ENCODE data around the gene HIVEP3. TPM values are rescaled to one million over a fixed set of nuclear protein-coding genes. Genes with fewer than 3 reads are reported as not detected.

Gene HIVEP3
- total and polyA plus RNA-seq, 2 donors (not counting 1 experiment from before 2014, with no cell fraction given), result 2.0 to 5.1 TPM

DNA sequence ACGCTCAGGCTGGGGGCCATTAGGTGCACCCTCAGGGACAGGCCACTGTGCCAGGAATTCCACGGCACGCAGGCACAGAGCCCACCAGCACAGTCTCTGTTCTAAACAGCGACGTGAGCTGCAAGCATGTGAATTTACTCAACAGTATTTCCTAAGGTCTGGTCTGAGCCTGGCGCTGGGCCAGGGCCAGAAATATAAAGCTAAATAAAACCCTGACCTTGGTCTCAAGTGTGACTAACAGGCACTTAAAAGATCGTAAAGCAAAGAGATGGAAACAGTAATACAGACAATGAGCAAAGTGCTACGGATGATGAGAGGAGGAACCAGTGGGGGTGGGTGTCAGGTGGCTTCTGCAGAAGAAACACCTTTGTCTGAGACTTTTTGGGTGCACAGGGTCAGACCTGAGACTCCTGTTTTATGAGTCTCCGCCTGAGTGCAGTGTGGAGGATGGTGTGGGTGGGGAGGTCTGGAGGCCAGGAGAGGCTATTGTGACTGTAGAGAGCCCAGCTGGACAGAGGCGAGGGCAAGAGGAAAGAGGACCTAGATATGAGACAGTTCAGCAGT is 380.9 kb downstream of the HIVEP3 start:
- Mint-ChIP-seq H3K9me3 (ENCODE audit: insufficient read depth) (no peaks in the 10 kb centered on the region), H3K27ac (peak overlapping the region; percentile 74), H3K27me3 (no peaks in the 10 kb centered on the region), H3K4me1 (peaks cover 60% of the 10 kb centered on the region), H3K4me3 (peak overlapping the region; percentile 35)
- Histone ChIP-seq H3K4me3 (ENCODE audit: control extremely low read depth in 1 of 5, extremely low read depth in 1 of 5, insufficient read depth in 1 of 5, low read depth in 2 of 5, low read length in 4 of 5) (peak overlapping the region in 1 of 5 experiments; percentile 28), H3K9ac (ENCODE audit: low read length) (peak overlapping the region; percentile 35), H3K9me3 (ENCODE audit: control extremely low read depth in 1 of 3, control insufficient read depth in 2 of 3, insufficient read depth in 1 of 3, low read length in 2 of 3) (no peaks in the 10 kb centered on the region), H3K4me1 (ENCODE audit: control insufficient read depth in 2 of 2, insufficient read depth in 2 of 2, low read length in 2 of 2) (peaks cover 36 to 47% of the 10 kb centered on the region in 2 donors), H3K36me3 (replicated peaks in 1 of 2; ENCODE audit: control extremely low read depth in 1 of 2, control insufficient read depth in 1 of 2, extremely low read depth in 1 of 2, insufficient read depth in 2 of 2, low read length in 1 of 2) (peaks cover 0 to 3% of the 10 kb centered on the region in 2 experiments), H3K4me2 (replicated peaks; ENCODE audit: low read depth, low read length, poor library complexity, severe bottlenecking) (peak overlapping the region; percentile 66), H2AFZ (ENCODE audit: insufficient read depth, low read depth, low read length, poor library complexity, severe bottlenecking) (peak overlapping the region; percentile 46), H3K79me2 (ENCODE audit: control insufficient read depth, insufficient read depth, low read length) (peaks cover 10% of the 10 kb centered on the region), H3K27me3 (replicated peaks in 1 of 4; ENCODE audit: control extremely low read depth in 1 of 4, control insufficient read depth in 3 of 4, insufficient read depth in 4 of 4, low read length in 3 of 4) (no peaks in the 10 kb centered on the region), H3K27ac (ENCODE audit: low read length in 2 of 2) (peak overlapping the region; percentile 11 to 38), H4K20me1 (ENCODE audit: control insufficient read depth, insufficient read depth, low read length, poor library complexity, severe bottlenecking) (no peaks in the 10 kb centered on the region)
- CTCF ChIA-PET, result interaction anchor here (1.3 to 2.3 kb wide), 2 partner anchors 22 to 37 kb away, joined by 5 to 7 read pairs; no protein-coding TSS in a partner anchor
- TF ChIP-seq, protein P1, sequence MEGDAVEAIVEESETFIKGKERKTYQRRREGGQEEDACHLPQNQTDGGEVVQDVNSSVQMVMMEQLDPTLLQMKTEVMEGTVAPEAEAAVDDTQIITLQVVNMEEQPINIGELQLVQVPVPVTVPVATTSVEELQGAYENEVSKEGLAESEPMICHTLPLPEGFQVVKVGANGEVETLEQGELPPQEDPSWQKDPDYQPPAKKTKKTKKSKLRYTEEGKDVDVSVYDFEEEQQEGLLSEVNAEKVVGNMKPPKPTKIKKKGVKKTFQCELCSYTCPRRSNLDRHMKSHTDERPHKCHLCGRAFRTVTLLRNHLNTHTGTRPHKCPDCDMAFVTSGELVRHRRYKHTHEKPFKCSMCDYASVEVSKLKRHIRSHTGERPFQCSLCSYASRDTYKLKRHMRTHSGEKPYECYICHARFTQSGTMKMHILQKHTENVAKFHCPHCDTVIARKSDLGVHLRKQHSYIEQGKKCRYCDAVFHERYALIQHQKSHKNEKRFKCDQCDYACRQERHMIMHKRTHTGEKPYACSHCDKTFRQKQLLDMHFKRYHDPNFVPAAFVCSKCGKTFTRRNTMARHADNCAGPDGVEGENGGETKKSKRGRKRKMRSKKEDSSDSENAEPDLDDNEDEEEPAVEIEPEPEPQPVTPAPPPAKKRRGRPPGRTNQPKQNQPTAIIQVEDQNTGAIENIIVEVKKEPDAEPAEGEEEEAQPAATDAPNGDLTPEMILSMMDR (IDR thresholded peaks at IDR 0.05), result no peak
- no peak for TF ChIP-seq EZH2 (IDR thresholded peaks at IDR 0.05; ENCODE audit: borderline replicate concordance, insufficient read depth, low read depth, low read length, poor library complexity, severe bottlenecking)
- peak; percentile 12 for ATAC-seq (ENCODE audit: low read depth)
- POLR2A ChIA-PET, result no interaction called here
- intact Hi-C loops (cut with micrococcal nuclease), result no loop called here
- DNase-seq, result no peak
- 35% methylated on average over 9 of the region's 10 CpGs for WGBS (ENCODE audit: insufficient coverage)

DNA sequence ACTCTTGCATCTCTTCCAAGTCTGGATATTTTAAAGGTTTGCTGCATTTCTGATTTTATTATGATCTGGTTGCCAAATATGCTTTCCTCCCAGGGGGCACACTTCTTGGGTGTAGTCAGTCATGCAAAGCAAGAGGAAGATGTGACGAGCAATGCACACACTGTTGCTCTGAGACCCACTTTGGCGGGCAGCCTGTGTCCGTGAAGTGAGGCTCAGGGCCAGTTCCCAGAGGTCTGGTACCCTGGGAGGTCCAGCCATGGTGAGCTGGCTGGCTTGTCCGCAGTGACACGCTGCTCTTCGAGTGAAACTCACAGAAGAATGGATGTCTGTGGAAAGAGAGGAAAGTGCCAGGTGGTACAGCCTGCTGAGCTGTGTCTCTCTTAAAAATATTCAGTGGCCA is 381.5 kb downstream of the HIVEP3 start:
- Histone ChIP-seq H3K36me3 (replicated peaks in 1 of 2; ENCODE audit: control extremely low read depth in 1 of 2, control insufficient read depth in 1 of 2, extremely low read depth in 1 of 2, insufficient read depth in 2 of 2, low read length in 1 of 2) (no peaks in the 10 kb centered on the region), H3K4me2 (replicated peaks; ENCODE audit: low read depth, low read length, poor library complexity, severe bottlenecking) (peak overlapping the region; percentile 66), H3K27ac (ENCODE audit: low read length in 2 of 2) (peak overlapping the region in 1 of 2 donors; percentile 11), H3K79me2 (ENCODE audit: control insufficient read depth, insufficient read depth, low read length) (peaks cover 10% of the 10 kb centered on the region), H3K27me3 (replicated peaks in 1 of 4; ENCODE audit: control extremely low read depth in 1 of 4, control insufficient read depth in 3 of 4, insufficient read depth in 4 of 4, low read length in 3 of 4) (no peaks in the 10 kb centered on the region), H3K9ac (ENCODE audit: low read length) (peak overlapping the region; percentile 35), H3K4me3 (ENCODE audit: control extremely low read depth in 1 of 5, extremely low read depth in 1 of 5, insufficient read depth in 1 of 5, low read depth in 2 of 5, low read length in 4 of 5) (peak overlapping the region in 1 of 5 experiments; percentile 28), H2AFZ (ENCODE audit: insufficient read depth, low read depth, low read length, poor library complexity, severe bottlenecking) (peak overlapping the region; percentile 46), H3K9me3 (ENCODE audit: control extremely low read depth in 1 of 3, control insufficient read depth in 2 of 3, insufficient read depth in 1 of 3, low read length in 2 of 3) (no peaks in the 10 kb centered on the region), H4K20me1 (ENCODE audit: control insufficient read depth, insufficient read depth, low read length, poor library complexity, severe bottlenecking) (no peaks in the 10 kb centered on the region), H3K4me1 (ENCODE audit: control insufficient read depth in 2 of 2, insufficient read depth in 2 of 2, low read length in 2 of 2) (peaks cover 36 to 47% of the 10 kb centered on the region in 2 donors)
- intact Hi-C loops (cut with micrococcal nuclease), result no loop called here
- Mint-ChIP-seq H3K4me1 (peaks cover 58% of the 10 kb centered on the region), H3K9me3 (ENCODE audit: insufficient read depth) (no peaks in the 10 kb centered on the region), H3K4me3 (peak overlapping the region; percentile 35), H3K27ac (peak overlapping the region; percentile 74), H3K27me3 (no peaks in the 10 kb centered on the region)
- WGBS (ENCODE audit: insufficient coverage), result 26% methylated on average over 4 of the region's 6 CpGs
- ChIA-PET CTCF (interaction anchor here (1.3 to 2.3 kb wide), 2 partner anchors 22 to 37 kb away, joined by 5 to 7 read pairs; no protein-coding TSS in a partner anchor), POLR2A (no interaction called here)
- TF ChIP-seq EZH2 (IDR thresholded peaks at IDR 0.05; ENCODE audit: borderline replicate concordance, insufficient read depth, low read depth, low read length, poor library complexity, severe bottlenecking), result no peak
- TF ChIP-seq, protein P1 (IDR thresholded peaks at IDR 0.05), result no peak
- DNase-seq, result peak; percentile 57
- peak; percentile 86 for ATAC-seq (ENCODE audit: low read depth)
